A549 (cell line): ENCODE results near the gene SPTSSA.

Experiments
- CHD2 ChIP-seq: fragments of 150-350 bp; IDR thresholded peaks from 2 replicates; pipeline ENCODE4 v1.6.1; 2014; ENCODE audit warnings: low read length; ENCODE audit not compliant: partially characterized antibody
- EHMT2 ChIP-seq: fragments of 200-600 bp; sonication (generic); IDR thresholded peaks from 2 replicates; pipeline ENCODE4 v1.6.1; 2016; ENCODE audit warnings: antibody characterized with exemption, low read depth, mild to moderate bottlenecking, moderate library complexity
- EP300 ChIP-seq, 2 experiments: fragments of >200 bp; sonication (Bioruptor Twin); formaldehyde crosslinking; IDR thresholded peaks; 2 replicates in 1 of 2; 3 replicates in 1 of 2; pipeline ENCODE4 v1.6.1; 2016 to 2017
- MAZ ChIP-seq: fragments of 150-350 bp; IDR thresholded peaks from 2 replicates; pipeline ENCODE4 v1.6.1; 2014; ENCODE audit warnings: antibody characterized with exemption, low read depth, low read length, borderline replicate concordance
- PHF8 ChIP-seq: fragments of 200-600 bp; sonication (generic); IDR thresholded peaks from 2 replicates; pipeline ENCODE4 v1.6.1; 2016; ENCODE audit warnings: low read depth, mild to moderate bottlenecking, antibody characterized with exemption, moderate library complexity, borderline replicate concordance
- POLR2A ChIP-seq: IDR thresholded peaks from 2 replicates; pipeline ENCODE4 v1.6.1; 2012; ENCODE audit warnings: mild to moderate bottlenecking, low read length
- RAD21 ChIP-seq, 2 experiments: fragments of >200 bp in 1 of 2; sonication (Bioruptor Twin) in 1 of 2; formaldehyde crosslinking in 1 of 2; IDR thresholded peaks in 1 of 2; conservative IDR thresholded peaks in 1 of 2; 2 replicates in 1 of 2; 3 replicates in 1 of 2; pipeline ENCODE4 v1.6.1; 2012 to 2018; ENCODE audit warnings: inconsistent platforms in 1 of 2
- RCOR1 ChIP-seq: fragments of 150-350 bp; IDR thresholded peaks from 2 replicates; pipeline ENCODE4 v1.6.1; 2014; ENCODE audit warnings: antibody characterized with exemption, low read length, low read depth
- RFX5 ChIP-seq: fragments of 450-650 bp; IDR thresholded peaks from 2 replicates; pipeline ENCODE4 v1.7.1; 2014; ENCODE audit warnings: antibody characterized with exemption, mild to moderate bottlenecking, moderate library complexity
- RNF2 ChIP-seq: fragments of 200-600 bp; sonication (generic); IDR thresholded peaks from 2 replicates; pipeline ENCODE4 v1.6.1; 2016; ENCODE audit warnings: low read depth, mild to moderate bottlenecking, antibody characterized with exemption, moderate library complexity, borderline replicate concordance
- SMC3 ChIP-seq: fragments of >200 bp; sonication (Bioruptor Twin); formaldehyde crosslinking; IDR thresholded peaks from 3 replicates; pipeline ENCODE4 v1.6.1; 2018; ENCODE audit warnings: inconsistent platforms
- TP53 ChIP-seq: fragments of 250-450 bp; sonication (Bioruptor Pico); IDR thresholded peaks from 2 replicates; pipeline ENCODE4 v1.5.0; 2021; ENCODE audit warnings: mild to moderate bottlenecking, moderate library complexity
- TF ChIP-seq, protein P1 (sequence below): fragments of >200 bp; sonication (Bioruptor Twin); formaldehyde crosslinking; IDR thresholded peaks from 3 replicates; pipeline ENCODE4 v1.5.1; 2016
- TF ChIP-seq, protein P2 (sequence below): fragments of 200-600 bp; sonication (generic); IDR thresholded peaks from 2 replicates; pipeline ENCODE4 v1.6.1; 2016; ENCODE audit warnings: antibody characterized with exemption, mild to moderate bottlenecking, moderate library complexity

GRCh38 chr14:34386865-34387485 lies 75.1 kb downstream of the SPTSSA start:
- TF ChIP-seq POLR2A (no peak), MAZ (no peak), PHF8 (no peak), SMC3 (no peak), RAD21 (conservative IDR thresholded peaks at IDR 0.05 in 1 of 2, IDR thresholded peaks at IDR 0.05 in 1 of 2) (no peak), TP53 (no peak), RNF2 (no peak), RCOR1 (no peak), CHD2 (no peak), RFX5 (no peak), EHMT2 (no peak), EP300 (IDR thresholded peaks at IDR 0.05) (no peak)
- TF ChIP-seq, protein P1, sequence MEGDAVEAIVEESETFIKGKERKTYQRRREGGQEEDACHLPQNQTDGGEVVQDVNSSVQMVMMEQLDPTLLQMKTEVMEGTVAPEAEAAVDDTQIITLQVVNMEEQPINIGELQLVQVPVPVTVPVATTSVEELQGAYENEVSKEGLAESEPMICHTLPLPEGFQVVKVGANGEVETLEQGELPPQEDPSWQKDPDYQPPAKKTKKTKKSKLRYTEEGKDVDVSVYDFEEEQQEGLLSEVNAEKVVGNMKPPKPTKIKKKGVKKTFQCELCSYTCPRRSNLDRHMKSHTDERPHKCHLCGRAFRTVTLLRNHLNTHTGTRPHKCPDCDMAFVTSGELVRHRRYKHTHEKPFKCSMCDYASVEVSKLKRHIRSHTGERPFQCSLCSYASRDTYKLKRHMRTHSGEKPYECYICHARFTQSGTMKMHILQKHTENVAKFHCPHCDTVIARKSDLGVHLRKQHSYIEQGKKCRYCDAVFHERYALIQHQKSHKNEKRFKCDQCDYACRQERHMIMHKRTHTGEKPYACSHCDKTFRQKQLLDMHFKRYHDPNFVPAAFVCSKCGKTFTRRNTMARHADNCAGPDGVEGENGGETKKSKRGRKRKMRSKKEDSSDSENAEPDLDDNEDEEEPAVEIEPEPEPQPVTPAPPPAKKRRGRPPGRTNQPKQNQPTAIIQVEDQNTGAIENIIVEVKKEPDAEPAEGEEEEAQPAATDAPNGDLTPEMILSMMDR = no peak
- TF ChIP-seq, protein P2, sequence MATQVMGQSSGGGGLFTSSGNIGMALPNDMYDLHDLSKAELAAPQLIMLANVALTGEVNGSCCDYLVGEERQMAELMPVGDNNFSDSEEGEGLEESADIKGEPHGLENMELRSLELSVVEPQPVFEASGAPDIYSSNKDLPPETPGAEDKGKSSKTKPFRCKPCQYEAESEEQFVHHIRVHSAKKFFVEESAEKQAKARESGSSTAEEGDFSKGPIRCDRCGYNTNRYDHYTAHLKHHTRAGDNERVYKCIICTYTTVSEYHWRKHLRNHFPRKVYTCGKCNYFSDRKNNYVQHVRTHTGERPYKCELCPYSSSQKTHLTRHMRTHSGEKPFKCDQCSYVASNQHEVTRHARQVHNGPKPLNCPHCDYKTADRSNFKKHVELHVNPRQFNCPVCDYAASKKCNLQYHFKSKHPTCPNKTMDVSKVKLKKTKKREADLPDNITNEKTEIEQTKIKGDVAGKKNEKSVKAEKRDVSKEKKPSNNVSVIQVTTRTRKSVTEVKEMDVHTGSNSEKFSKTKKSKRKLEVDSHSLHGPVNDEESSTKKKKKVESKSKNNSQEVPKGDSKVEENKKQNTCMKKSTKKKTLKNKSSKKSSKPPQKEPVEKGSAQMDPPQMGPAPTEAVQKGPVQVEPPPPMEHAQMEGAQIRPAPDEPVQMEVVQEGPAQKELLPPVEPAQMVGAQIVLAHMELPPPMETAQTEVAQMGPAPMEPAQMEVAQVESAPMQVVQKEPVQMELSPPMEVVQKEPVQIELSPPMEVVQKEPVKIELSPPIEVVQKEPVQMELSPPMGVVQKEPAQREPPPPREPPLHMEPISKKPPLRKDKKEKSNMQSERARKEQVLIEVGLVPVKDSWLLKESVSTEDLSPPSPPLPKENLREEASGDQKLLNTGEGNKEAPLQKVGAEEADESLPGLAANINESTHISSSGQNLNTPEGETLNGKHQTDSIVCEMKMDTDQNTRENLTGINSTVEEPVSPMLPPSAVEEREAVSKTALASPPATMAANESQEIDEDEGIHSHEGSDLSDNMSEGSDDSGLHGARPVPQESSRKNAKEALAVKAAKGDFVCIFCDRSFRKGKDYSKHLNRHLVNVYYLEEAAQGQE = no peak
